NCI-H774 (cell line): ENCODE measurements around the gene ZNF502.

Experiments
- DNase-seq: peaks from one replicate; lab custom pipeline; 2025; lab: John Stamatoyannopoulos, UW

Gene ZNF502

GRCh38 chr3:44771424-44772098 lies 59.1 kb downstream of the ZNF502 start:
- DNase-seq = no peak

GRCh38 chr3:44772099-44772442 lies 59.6 kb downstream of the ZNF502 start:
- no peak for DNase-seq
